HG03575 (cell line): ENCODE measurements around the gene SEC23A.
A peak's percentile ranks its signal among the peaks of the same experiment; 100 is the strongest.
"Not testable (repeated sequence)": the region's sequence is repeated elsewhere in the genome, so short reads cannot be mapped to it uniquely, and the experiment has no call there.

Experiments used
- ATAC-seq: cut with Tn5 transposase; IDR thresholded peaks from one replicate; pipeline ENCODE4 v1.9.1; 2021; ENCODE audit not compliant: unreplicated experiment, insufficient number of reproducible peaks, low FRiP score; ENCODE audit errors: extremely low read depth

Gene SEC23A

GRCh38 chr14:39097159-39097558 is 5.9 kb downstream of the SEC23A start:
- ATAC-seq, result no peak

GRCh38 chr14:39094515-39094914 is 8.5 kb downstream of the SEC23A start:
- no peak for ATAC-seq

GRCh38 chr14:39091716-39092115 is 11.3 kb downstream of the SEC23A start:
- no peak for ATAC-seq

- ATAC-seq, result no peak
Measured at GRCh38 chr14:39090548-39091111, 12.4 kb downstream of the SEC23A start.

- no peak for ATAC-seq
Measured at GRCh38 chr14:39087493-39087892, 15.5 kb downstream of the SEC23A start.

GRCh38 chr14:39085933-39086332 is 17.1 kb downstream of the SEC23A start:
- ATAC-seq, result no peak

DNA sequence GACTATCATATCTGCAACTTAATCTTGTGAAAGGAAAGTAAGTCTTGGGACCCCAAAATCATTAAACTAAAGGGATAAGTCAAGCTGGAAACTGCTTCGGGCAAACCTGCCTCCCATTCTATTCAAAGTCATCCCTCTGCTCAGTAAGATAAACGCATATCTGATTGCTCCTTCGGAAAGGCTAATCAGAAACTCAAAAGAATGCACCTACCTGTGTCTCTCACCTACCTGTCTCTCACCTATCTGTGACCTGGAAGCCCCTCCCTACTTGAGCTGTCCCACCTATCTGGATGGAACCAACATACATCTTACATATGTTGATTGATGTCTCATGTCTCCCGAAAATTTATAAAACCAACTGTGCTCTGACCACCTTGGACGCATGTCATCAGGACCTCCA is 19.9 kb downstream of the SEC23A start:
- ATAC-seq, result no peak

GRCh38 chr14:39080886-39081285 is 22.1 kb downstream of the SEC23A start:
- no peak for ATAC-seq

GRCh38 chr14:39071096-39071495 is 31.9 kb downstream of the SEC23A start:
- no peak for ATAC-seq

- ATAC-seq, result no peak
Measured at GRCh38 chr14:39069923-39070322, 33.1 kb downstream of the SEC23A start.

GRCh38 chr14:39069169-39069805 is 33.7 kb downstream of the SEC23A start:
- not testable (repeated sequence) for ATAC-seq

DNA sequence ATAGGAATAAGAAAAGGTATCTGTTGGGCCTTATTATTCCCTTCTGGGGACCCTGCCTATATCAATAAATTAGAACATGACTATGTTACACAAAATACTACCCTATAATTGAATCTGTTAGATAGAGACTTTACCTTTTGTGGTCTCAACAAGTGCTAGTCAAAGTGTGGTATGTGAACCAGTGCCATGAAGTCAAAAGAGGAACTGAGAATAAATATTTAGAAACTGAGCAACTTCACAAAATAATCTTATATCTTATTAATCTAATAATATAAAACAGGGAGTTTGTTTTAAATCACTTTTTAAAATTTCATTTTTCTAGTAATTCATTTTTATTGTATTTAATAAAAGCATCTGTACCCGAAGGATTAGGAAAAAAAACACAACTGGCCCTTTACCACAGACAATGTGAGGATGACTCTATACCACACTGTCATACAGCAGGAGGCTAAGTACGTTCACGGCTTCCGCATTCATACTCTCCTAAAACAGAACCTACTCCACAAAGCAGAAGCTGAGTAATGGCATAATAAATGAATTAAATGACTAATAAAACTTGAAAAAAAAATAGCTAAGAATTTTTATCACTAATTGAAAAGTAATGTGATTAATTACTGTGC is 42.1 kb downstream of the SEC23A start:
- peak; percentile 98 for ATAC-seq

DNA sequence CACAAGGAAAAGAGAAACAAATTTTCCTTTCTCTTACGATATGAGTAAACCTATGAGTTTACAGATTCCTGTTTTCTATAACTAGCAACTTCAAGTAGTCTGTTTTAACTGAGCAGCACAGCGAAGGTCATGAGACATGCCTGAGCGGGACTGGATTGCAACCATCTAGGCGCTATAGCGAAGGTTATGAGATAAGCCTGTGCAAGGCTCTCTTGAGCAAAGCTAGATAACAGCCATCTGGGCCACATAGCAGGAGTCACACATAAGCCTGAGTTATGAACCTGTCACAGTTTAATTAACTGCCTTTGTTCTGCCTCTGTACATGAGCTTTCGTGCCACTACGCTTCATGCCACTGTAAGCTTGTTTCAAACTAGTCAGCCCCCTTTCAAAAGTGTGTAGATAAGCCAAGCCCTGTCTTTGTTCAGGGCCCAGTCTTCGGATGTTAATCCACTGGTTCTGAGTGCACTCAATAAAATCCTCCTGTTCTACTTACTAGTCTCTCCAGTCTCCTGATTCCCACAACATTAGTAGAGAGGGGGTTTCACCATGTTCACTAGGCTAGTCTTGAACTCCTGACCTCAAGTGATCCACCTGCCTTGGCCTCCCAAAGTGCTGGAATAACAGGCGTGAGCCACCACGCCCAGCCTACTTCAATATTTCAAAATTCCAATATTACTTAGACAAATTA is 47.1 kb downstream of the SEC23A start:
- ATAC-seq, result no peak

- ATAC-seq, result not testable (repeated sequence)
Measured at GRCh38 chr14:39052869-39053454, 50.1 kb downstream of the SEC23A start.

- ATAC-seq, result peak; percentile 45
Measured at GRCh38 chr14:39050389-39050788, 52.6 kb downstream of the SEC23A start.

GRCh38 chr14:39045889-39046288 is 57.1 kb downstream of the SEC23A start:
- not testable (repeated sequence) for ATAC-seq

GRCh38 chr14:39043352-39043943 is 59.6 kb downstream of the SEC23A start:
- ATAC-seq, result no peak

DNA sequence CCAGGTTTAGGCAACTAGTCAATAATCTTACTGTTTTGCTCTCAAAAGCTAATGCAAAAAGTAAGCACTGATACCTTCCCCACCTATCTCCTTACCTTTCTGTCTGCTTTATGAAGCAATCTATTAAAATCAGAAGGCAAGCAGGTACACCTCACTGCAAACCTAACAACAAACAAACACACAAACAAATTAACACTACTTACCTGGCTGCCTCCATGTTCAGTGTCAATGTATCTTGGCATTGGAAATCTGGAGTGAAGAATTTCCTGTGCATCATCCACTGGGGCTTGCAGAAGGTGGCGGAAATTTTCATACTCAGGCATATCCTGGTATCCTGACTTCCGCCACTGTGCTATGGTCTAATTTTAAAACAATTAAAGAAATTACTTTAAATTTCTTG is 62.5 kb downstream of the SEC23A start:
- ATAC-seq, result no peak

- ATAC-seq, result no peak
Measured at GRCh38 chr14:39038542-39038941, 64.5 kb downstream of the SEC23A start.
